ENCODE data around the gene NFIX.

- TF ChIP-seq CTCF (IDR thresholded peaks at IDR 0.05) = peak in 1 of 3 experiments; percentile 32
- TF ChIP-seq POLR2A (IDR thresholded peaks at IDR 0.05; ENCODE audit: low read depth) = no peak
- TF ChIP-seq POLR2AphosphoS5 (IDR thresholded peaks at IDR 0.05) = no peak
- no peak for TF ChIP-seq EP300 (IDR thresholded peaks at IDR 0.05)
Measured at GRCh38 chr19:13089139-13089856, 94.0 kb downstream of the NFIX start.
